Upper lobe of right lung (tissue), 1 donor: ENCODE measurements around the gene FHAD1. TPM values are rescaled to one million over a fixed set of nuclear protein-coding genes. Genes with fewer than 3 reads are reported as not detected.
"Not testable (repeated sequence)": the region's sequence is repeated elsewhere in the genome, so short reads cannot be mapped to it uniquely, and the experiment has no call there.

Experiments used
- ATAC-seq: fragments of 200-7000 bp; cut with Tn5 transposase; one replicate; pipeline ENCODE4 v1.9.1; 2020; ENCODE audit warnings: mild to moderate bottlenecking, moderate library complexity
- DNase-seq: peaks from one replicate; pipeline ENCODE4 v3.0.0-alpha.2; 2020
- H3K27ac ChIP-seq: fragments of 200-600 bp; one replicate; pipeline ENCODE4 v1.8.0; 2022
- H3K27me3 ChIP-seq: fragments of 200-600 bp; one replicate; pipeline ENCODE4 v1.8.0; 2022; ENCODE audit warnings: mild to moderate bottlenecking
- H3K36me3 ChIP-seq: fragments of 200-600 bp; one replicate; pipeline ENCODE4 v1.8.0; 2022
- H3K4me1 ChIP-seq: fragments of 200-600 bp; one replicate; pipeline ENCODE4 v1.8.0; 2022
- H3K4me3 ChIP-seq: fragments of 200-600 bp; one replicate; pipeline ENCODE4 v1.8.0; 2022; ENCODE audit warnings: mild to moderate bottlenecking
- H3K9me3 ChIP-seq: fragments of 200-600 bp; one replicate; pipeline ENCODE4 v1.8.0; 2022
- CTCF ChIP-seq: fragments of 200-600 bp; IDR thresholded peaks from one replicate; pipeline ENCODE4 v1.8.0; 2022; ENCODE audit warnings: antibody characterized with exemption
- intact Hi-C: fragments of 100-400 bp; cut with DNase I; formaldehyde crosslinking; loops from one replicate; pipeline ENCODE4 v1.11.0; 2022
- total RNA-seq: library from RNA; stranded (reverse); fragmentation: NEBNext Ultra II Directional; extraction: Animal tissue kit (Norgen Biotek cat#: 25700); gene quantifications from one replicate; pipeline ENCODE4 v1.2.1, GENCODE V29; 2021
- donor health status: DM: no; HTN: yes; CAD: no; lungs with severe emphysema.

FHAD1 gene
- total RNA-seq, 1 donor from 2014 or later, result 2.4 TPM

- ATAC-seq (no peak), DNase-seq (no peak)
- TF ChIP-seq CTCF, result no peak
- H3K36me3 ChIP-seq, result peaks cover 6% of the 10 kb centered on the region
- H3K4me1 ChIP-seq, result no peaks in the 10 kb centered on the region
- H3K4me3 ChIP-seq, result no peak overlapping the region
- H3K27ac ChIP-seq, result no peak overlapping the region
- no peaks in the 10 kb centered on the region for H3K27me3 ChIP-seq
- no peaks in the 10 kb centered on the region for H3K9me3 ChIP-seq
- intact Hi-C loops, result loop anchor here (5.0 kb wide), 1 partner anchor 110 kb away; no protein-coding TSS in a partner anchor
Measured at GRCh38 chr1:15432324-15432723, 185.3 kb downstream of the FHAD1 start.

GRCh38 chr1:15433471-15433870 lies 186.4 kb downstream of the FHAD1 start:
- no peak for ATAC-seq
- no peaks in the 10 kb centered on the region for H3K4me1 ChIP-seq
- no peak for TF ChIP-seq CTCF
- H3K36me3 ChIP-seq, result no peaks in the 10 kb centered on the region
- intact Hi-C loops, result loop anchor here (5.0 kb wide), 1 partner anchor 111 kb away; no protein-coding TSS in a partner anchor
- H3K27me3 ChIP-seq, result no peaks in the 10 kb centered on the region
- H3K9me3 ChIP-seq, result no peaks in the 10 kb centered on the region
- no peak overlapping the region for H3K27ac ChIP-seq
- no peak for DNase-seq
- no peak overlapping the region for H3K4me3 ChIP-seq

- ATAC-seq, result peak; percentile 70
- not testable (repeated sequence) for H3K27me3 ChIP-seq, H3K9me3 ChIP-seq, H3K4me3 ChIP-seq, H3K36me3 ChIP-seq, H3K27ac ChIP-seq, H3K4me1 ChIP-seq, DNase-seq
- intact Hi-C loops, result loop anchor here (5.0 kb wide), 1 partner anchor 112 kb away; no protein-coding TSS in a partner anchor
Measured at GRCh38 chr1:15434739-15435138, 187.7 kb downstream of the FHAD1 start.

- H3K9me3 ChIP-seq, result no peaks in the 10 kb centered on the region
- no peak overlapping the region for H3K27ac ChIP-seq
- ATAC-seq (no peak), DNase-seq (no peak)
- no peak overlapping the region for H3K4me3 ChIP-seq
- intact Hi-C loops, result no loop called here
- no peaks in the 10 kb centered on the region for H3K36me3 ChIP-seq
- no peaks in the 10 kb centered on the region for H3K27me3 ChIP-seq
- no peak for TF ChIP-seq CTCF
- H3K4me1 ChIP-seq, result no peaks in the 10 kb centered on the region
Measured at GRCh38 chr1:15435239-15436077, 188.4 kb downstream of the FHAD1 start.

- Histone ChIP-seq H3K4me1 (no peaks in the 10 kb centered on the region), H3K27ac (no peak overlapping the region), H3K4me3 (no peak overlapping the region), H3K36me3 (no peaks in the 10 kb centered on the region), H3K9me3 (no peaks in the 10 kb centered on the region), H3K27me3 (no peaks in the 10 kb centered on the region)
- intact Hi-C loops, result no loop called here
- no peak for ATAC-seq
- TF ChIP-seq CTCF, result no peak
- DNase-seq, result no peak
Measured at GRCh38 chr1:15436881-15437442, 189.9 kb downstream of the FHAD1 start.

GRCh38 chr1:15439325-15439724 lies 192.3 kb downstream of the FHAD1 start:
- Histone ChIP-seq H3K27me3 (no peaks in the 10 kb centered on the region), H3K4me3 (no peak overlapping the region), H3K9me3 (no peaks in the 10 kb centered on the region), H3K36me3 (no peaks in the 10 kb centered on the region), H3K27ac (no peak overlapping the region), H3K4me1 (no peaks in the 10 kb centered on the region)
- no peak for DNase-seq
- no peak for ATAC-seq
- no peak for TF ChIP-seq CTCF
- intact Hi-C loops, result no loop called here
